Measurements from ENCODE around the gene MAPK6.

DNA sequence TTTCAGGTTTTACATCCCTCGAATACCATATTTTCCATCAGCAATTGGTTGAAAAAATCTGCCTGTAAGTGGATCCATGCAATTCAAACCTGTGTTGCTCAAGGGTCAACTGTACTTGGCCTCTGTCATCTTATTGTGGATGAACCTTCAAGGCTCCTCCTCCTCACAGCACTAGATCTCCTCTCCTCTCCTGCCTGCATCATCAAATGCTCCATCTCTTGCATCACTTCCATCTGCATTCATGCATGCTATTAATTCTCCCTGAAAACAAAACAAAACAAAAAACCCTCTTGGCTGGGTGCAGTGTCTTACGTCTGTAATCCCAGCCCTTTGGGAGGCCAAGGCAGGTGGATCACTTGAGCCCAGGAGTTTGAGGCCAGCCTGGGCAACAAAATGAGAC lies 83.4 kb downstream of the MAPK6 start:
- TF ChIP-seq, protein P1, sequence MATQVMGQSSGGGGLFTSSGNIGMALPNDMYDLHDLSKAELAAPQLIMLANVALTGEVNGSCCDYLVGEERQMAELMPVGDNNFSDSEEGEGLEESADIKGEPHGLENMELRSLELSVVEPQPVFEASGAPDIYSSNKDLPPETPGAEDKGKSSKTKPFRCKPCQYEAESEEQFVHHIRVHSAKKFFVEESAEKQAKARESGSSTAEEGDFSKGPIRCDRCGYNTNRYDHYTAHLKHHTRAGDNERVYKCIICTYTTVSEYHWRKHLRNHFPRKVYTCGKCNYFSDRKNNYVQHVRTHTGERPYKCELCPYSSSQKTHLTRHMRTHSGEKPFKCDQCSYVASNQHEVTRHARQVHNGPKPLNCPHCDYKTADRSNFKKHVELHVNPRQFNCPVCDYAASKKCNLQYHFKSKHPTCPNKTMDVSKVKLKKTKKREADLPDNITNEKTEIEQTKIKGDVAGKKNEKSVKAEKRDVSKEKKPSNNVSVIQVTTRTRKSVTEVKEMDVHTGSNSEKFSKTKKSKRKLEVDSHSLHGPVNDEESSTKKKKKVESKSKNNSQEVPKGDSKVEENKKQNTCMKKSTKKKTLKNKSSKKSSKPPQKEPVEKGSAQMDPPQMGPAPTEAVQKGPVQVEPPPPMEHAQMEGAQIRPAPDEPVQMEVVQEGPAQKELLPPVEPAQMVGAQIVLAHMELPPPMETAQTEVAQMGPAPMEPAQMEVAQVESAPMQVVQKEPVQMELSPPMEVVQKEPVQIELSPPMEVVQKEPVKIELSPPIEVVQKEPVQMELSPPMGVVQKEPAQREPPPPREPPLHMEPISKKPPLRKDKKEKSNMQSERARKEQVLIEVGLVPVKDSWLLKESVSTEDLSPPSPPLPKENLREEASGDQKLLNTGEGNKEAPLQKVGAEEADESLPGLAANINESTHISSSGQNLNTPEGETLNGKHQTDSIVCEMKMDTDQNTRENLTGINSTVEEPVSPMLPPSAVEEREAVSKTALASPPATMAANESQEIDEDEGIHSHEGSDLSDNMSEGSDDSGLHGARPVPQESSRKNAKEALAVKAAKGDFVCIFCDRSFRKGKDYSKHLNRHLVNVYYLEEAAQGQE (IDR thresholded peaks at IDR 0.05; ENCODE audit: insufficient read depth in 1 of 2, low read depth in 2 of 2, low read length in 2 of 2), result no peak
- TF ChIP-seq SIN3A (IDR thresholded peaks at IDR 0.05; ENCODE audit: borderline replicate concordance, insufficient read depth, low read length) (no peak), TAF1 (IDR thresholded peaks at IDR 0.05; ENCODE audit: borderline replicate concordance, insufficient read depth, low read length) (no peak), POLR2AphosphoS5 (IDR thresholded peaks at IDR 0.05; ENCODE audit: low read depth, low read length) (no peak), FOXP2 (optimal IDR thresholded peaks at IDR 0.05; ENCODE audit: borderline replicate concordance, extremely low read depth, extremely low read length, insufficient read depth) (no peak)

All from PFSK-1 (cell line).